ENCODE measurements around the gene LONP2.

- TF ChIP-seq, protein P1, sequence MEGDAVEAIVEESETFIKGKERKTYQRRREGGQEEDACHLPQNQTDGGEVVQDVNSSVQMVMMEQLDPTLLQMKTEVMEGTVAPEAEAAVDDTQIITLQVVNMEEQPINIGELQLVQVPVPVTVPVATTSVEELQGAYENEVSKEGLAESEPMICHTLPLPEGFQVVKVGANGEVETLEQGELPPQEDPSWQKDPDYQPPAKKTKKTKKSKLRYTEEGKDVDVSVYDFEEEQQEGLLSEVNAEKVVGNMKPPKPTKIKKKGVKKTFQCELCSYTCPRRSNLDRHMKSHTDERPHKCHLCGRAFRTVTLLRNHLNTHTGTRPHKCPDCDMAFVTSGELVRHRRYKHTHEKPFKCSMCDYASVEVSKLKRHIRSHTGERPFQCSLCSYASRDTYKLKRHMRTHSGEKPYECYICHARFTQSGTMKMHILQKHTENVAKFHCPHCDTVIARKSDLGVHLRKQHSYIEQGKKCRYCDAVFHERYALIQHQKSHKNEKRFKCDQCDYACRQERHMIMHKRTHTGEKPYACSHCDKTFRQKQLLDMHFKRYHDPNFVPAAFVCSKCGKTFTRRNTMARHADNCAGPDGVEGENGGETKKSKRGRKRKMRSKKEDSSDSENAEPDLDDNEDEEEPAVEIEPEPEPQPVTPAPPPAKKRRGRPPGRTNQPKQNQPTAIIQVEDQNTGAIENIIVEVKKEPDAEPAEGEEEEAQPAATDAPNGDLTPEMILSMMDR (IDR thresholded peaks at IDR 0.05; ENCODE audit: insufficient read depth, low read length, poor library complexity, severe bottlenecking): no peak
- TF ChIP-seq EZH2phosphoT487 (conservative IDR thresholded peaks at IDR 0.05; ENCODE audit: low read length): no peak
Observed at GRCh38 chr16:48358419-48358818, 114.3 kb downstream of the LONP2 start.

All from SU-DHL-6 (cell line).